ENCODE data around the gene CCDC34.

The CCDC34 gene, protein sequence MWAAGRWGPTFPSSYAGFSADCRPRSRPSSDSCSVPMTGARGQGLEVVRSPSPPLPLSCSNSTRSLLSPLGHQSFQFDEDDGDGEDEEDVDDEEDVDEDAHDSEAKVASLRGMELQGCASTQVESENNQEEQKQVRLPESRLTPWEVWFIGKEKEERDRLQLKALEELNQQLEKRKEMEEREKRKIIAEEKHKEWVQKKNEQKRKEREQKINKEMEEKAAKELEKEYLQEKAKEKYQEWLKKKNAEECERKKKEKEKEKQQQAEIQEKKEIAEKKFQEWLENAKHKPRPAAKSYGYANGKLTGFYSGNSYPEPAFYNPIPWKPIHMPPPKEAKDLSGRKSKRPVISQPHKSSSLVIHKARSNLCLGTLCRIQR

DNA sequence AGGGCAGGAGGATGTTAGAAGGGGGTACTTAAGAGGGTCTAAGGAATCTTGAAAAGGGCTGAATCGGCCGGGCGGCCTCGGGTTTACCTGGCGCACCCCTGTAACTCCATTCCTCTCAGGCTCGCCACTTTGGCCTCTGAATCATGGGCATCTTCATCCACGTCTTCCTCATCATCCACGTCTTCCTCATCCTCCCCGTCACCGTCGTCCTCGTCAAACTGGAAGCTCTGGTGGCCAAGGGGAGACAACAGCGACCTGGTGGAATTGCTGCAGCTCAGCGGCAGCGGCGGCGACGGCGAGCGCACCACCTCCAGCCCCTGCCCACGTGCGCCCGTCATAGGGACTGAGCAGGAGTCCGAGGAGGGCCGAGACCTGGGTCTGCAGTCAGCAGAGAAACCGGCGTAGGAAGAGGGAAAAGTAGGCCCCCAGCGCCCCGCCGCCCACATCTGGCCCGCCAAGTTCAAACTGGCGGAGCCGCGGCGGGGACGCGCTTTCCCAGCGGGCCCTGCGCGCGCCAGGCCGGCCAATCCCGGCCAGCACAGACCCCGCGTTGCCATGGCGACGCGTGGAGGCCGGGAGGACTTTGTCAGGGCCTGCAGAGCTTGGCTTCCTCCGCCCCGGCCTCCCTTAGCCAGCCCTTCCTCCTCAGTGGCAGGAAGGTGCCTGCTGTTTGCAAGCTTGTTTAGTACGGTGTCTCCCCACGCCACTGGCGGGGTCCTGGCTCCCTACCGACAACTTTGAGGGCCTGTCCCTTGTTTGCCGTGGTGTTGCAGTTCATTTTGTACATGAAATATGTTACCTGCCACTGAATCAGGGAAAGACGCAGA, at the start of gene CCDC34:
TSS of gene CCDC34 (minus strand) at position 467 of the 827 bp plus-strand sequence. CDS start at position 446, 21 bp downstream.
- peak; percentile 91 for DNase-seq

DNA sequence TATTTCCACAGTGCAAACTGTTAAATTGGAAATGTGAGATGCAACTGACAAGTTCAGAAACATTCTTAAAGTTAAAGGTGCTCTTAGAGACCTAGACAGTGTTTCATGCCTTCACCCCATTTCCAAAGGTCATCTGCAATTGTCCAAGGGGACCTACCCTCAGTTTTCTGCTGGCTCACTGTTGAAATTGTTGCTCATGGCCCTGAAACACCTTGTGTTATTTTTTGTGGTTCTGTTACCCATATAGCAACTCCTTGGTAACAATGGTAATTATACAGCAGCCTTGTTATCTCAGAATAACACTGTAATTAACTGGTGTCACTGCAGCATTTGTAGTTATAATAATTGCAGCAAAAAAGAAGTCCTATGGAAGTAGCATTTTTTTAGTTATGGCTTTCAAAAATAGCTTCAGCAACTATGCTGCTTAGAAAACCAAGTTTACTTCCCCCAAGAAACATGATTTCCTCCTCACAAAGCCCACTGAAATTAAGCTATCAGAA, 49.2 kb upstream of the CCDC34 start:
- DNase-seq: no peak

DNA sequence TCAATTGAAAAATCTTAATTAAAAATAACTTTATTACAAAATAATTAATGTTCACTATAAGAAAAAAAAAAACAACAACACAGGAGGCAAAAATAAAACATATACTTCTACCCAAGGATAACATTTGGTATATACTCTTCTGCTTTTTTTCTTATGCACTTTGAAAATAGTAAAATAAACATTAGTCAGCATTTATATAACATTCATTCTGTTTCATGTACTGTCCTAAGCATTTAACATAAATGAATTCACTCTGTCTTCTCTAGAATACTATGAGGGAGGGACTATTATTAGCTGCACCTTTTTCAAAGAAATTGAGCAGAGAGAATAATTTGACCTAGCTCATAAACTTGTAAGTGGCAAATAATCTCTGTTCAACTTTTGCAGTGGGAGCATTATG, 48.3 kb upstream of the CCDC34 start:
- DNase-seq: no peak

DNA sequence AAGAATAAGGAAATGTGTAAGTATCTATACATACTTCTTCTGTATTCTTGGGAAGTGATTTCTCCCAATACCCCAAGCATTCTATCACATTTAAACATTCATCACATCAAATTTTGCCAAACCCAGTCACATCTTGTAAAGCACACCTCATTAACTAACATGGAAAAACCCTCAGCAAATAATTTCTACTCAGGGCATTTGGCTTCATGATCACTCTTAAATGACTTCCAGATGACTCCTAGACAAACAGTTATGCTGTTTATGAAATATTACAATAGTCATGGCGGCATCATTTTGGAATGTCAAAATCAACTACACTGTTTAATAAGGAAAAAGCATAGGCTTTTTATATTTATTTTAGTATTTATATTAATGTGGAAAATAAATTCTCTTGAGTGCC, 47.3 kb upstream of the CCDC34 start:
- DNase-seq: no peak

DNA sequence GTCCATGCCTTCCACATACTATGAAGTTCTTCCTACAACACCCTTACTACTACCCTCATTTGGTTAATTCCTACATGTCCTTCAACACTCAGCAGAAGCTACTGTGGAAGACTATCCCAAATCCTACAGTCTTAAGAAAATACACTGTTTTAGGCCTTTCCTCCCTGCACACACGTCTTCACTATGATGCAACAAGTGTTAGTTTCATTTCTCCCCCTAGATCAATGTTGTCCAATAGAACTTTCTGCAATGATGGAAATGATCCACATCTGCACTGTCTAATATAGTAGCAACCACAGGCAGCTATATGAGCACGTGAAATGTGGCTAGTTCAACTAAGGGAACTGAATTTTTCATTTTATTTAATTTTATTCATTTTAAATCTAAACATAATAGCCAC, 46.7 kb upstream of the CCDC34 start:
- DNase-seq: no peak

DNA sequence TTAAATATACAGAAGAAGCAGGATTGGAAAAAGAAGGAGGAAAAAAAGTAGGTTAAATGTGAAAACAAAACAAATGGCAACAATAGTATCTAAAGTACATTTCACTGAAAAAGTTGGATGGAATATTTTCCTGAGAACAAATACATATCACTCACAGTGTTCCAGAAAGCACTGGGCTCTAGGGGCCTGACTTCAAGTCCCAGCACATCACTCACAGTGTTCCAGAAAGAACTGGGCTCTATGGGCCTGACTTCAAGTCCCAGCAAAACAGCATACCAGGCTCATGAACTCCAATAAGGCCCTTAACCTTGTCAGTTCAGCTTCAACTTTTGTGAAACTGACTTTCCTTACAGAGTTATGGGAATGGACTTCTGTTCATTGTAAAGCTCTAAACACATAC, 46.0 kb upstream of the CCDC34 start:
- no peak for DNase-seq

DNA sequence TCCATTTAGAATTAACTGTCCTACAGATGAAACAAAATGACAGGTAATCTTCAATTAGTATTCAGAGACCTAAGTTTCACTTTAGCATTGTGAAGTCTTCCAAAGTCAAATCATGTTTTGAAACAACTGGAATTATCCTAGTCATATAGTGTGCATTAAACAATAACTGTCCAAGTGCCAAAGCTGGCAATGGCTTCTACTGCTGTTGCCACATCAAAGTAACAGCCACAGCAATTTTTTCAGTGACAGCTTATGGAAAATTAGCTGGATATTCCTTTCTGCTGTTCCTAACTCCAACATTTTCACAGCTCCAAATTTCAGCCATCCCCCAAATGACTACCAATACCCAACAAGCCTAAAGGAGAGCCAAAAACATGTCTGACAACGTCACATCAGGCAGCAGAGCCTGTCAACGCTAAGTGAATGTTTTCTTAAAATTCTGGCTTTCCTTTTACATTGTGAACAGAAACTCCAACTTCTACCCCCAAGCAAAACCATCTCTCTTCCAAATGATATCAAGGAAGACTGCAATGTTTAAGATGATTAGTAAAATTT, 45.3 kb upstream of the CCDC34 start:
- DNase-seq: no peak

DNA sequence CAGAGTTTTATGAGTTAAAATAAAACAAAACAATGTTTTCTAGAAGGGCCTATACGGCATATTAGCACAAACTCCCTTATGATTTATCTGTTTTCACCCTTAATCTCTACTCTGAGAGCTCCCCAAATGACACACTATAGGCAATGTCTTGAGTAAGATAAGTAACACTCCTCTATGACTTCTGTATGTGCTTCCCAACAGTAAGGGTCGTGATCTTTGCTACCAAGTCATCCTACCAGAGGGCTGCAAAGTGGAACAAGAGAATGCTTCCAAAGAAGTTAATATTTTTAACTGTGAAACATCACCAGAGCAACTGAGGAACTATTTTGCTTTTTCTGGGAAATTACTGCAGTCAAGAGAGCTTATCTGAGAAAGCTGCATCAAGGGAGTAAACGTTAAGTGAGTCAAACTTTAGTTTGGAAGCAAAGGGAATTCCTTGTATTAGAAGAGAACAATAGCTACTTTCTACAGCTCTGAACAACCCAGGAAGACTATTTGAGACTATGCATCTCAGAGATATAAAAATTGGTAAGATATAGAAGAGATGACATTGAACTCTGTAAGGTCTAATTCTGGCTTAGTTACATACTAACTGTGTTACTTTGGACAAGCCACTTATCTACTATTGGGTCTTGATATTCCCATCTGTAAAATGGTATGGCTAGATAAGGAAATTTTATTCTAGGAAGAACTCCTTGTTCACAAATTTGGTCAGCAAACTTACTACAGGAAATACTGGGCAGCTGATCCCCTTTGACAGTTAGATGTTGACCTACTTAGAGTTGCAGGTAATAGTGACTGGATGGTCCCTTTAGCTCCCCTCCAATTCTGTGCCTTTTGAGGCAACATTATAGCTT, 43.7 kb upstream of the CCDC34 start:
- no peak for DNase-seq

DNA sequence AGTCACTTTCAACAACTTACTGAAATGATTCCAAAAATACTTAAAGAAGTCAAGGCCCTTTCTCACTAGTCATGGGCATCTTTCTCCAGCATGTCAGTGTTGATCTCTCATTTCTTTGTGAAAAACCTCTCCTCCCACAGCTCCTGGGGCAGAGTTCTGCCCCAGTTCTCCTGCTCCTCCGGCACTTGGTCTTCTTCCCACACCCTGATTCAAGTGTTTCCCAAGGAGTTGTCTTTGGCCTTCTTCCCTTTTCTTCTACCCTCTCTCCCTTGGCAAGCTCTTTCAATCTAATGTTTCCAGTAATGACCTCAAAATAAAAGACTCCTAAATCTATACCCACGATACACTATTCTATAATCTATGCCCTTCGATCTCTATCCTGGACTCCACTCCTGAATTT, 42.1 kb upstream of the CCDC34 start:
- no peak for DNase-seq

DNA sequence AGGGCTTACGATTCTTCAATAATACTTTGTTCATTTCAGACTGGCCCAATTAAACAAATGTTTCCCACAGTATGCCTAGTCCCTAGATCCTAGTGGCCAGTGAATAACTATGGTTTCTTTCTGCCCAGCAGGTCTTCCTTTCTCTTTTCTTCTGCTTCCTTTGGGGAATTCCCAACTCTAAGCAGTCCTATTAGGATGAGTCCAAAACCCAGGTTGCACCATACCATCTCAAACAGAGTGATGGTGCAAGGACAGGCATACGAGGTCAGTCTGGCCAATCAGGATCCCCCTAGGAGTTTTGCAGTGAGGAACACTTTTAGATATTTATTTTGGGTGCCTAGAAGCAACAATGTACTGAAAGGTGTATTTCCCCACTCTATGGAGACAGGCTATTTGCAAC, 41.4 kb upstream of the CCDC34 start:
- DNase-seq: no peak

DNA sequence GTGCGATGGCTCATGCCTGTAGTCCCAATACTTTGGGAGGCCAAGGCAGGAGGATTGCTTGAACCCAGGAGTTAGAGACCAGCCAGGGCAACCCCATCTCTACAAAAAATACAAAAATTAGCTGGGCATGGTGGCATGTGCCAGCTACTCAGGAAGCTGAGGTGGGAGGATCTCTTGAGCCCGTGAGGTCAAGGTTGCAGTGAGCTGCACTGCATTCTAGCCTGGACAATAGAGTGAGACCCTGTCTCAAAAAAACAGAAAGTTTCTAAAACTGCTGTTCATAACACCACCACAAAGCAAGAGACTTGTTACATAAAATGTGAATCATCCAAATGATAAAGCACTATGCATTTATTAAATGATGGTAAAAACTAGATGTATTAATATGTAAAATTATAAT, 40.2 kb upstream of the CCDC34 start:
- DNase-seq: no peak

DNA sequence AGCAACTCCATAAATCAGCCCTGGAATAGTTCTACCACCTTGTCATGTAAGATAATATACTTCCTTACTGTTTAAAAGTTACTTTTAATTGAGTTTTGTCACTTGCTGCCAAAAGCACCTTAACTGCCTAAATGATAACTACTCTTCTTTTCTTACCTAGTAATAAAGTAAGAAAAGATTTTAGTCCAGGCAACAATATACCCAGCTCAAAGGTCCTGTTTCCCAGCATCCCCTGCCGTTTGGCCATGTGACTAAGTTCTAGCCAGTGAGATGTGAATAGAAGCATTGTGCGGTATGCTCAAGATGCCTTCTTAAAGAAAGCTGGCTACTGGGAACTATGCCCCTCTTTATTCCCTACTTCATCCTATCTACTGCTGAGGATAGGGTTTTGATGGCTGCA, 39.4 kb upstream of the CCDC34 start:
- no peak for DNase-seq

DNA sequence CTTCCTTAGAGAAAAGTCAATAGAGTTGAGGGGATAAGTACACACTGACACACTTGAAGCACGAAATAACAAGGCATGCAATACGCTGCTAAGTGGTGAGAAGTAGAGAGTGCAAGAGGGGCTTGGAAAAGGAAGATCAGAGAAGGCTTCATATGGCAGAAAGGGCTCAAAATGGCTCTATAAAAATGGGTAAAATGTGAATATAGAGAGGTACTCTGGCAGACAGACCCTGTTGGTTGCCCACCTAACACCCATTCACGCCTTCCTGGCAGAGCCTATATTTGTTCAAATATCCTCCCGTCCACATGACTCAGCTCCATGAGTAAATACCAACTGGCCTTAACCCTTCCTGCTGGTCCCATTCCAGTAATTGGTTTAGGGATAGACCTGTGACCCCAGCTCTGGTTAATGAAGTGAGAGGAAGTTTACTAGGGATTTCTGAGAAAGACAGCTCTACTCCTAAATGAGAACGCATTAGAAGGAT, 38.9 kb upstream of the CCDC34 start:
- no peak for DNase-seq

DNA sequence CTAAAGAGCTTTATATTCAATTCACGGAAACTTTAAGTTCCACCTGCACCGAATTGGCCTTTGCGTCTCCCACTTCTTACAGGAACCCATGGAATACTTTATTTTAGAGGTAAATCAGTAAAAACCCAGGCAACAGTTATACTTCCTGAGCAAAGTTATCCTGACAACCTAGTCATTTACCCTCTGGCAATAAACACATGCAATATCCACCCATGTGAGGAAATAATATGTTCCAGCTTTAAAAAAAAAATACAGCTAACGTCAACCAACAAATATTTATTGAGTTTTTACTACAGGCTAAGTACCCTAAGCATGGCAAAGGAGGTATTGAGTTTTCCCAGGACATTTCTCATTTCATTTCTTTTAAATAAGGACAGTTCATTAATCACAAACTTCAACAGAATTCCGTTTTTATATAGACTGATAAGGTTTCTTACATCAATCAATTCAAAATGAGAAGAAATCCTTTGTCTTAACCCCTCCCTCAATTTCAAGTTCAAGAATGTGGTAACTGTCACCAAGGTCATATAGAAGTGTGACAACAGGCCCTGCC, 38.3 kb upstream of the CCDC34 start:
- no peak for DNase-seq

DNA sequence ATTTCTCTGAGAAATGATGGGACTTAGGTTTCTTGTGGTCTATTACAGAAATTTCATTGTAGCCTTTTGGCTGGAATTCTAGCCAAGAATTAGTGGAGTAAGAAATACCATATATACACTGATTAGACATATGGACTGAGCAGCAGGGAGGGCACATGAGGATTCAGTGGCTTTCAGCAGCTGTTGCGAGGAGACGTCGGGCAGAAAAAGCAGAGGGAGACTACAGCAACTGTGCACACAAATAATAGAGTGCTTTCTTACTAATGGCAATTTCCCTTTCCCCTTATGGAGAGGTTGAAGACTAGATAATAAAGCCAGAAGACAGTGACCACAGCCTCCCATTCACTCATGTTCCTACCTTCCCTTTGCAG, 35.4 kb upstream of the CCDC34 start:
- DNase-seq: no peak

DNA sequence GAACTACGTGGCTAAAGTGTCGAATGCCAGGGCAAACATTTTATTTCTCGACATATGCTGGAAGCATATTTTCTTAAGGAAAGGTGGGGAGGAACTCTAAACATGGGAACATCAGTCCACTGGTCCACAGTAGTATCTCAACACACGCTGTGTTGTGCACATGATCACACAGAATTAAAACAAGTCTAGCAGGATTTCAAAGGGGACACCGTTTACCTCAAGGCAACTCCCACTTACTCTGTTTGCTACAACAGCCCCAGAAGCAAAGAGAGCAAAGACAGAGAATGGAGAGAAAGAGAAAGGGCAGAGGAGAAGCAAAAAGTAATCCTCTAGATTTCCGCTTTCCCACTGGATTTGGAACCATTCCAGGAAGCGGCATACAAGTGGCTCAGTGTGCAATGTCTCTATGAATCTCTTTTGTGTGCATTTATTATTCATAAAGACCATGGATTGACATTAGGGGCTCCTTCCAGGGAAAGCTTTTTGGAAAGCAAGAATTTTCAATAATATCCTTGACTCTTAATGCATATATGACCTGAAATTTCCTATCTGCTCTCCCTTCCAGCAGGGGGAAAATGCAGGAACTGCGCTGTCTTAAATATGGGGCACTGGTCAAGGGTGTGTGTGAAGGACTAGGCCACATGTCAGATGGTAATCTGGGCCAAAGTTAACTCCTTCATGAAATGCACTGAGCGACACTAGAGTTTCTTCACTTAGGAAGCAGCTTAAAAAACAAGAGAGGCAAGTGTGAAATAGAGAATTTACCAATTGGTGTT, 34.8 kb upstream of the CCDC34 start:
- no peak for DNase-seq

DNA sequence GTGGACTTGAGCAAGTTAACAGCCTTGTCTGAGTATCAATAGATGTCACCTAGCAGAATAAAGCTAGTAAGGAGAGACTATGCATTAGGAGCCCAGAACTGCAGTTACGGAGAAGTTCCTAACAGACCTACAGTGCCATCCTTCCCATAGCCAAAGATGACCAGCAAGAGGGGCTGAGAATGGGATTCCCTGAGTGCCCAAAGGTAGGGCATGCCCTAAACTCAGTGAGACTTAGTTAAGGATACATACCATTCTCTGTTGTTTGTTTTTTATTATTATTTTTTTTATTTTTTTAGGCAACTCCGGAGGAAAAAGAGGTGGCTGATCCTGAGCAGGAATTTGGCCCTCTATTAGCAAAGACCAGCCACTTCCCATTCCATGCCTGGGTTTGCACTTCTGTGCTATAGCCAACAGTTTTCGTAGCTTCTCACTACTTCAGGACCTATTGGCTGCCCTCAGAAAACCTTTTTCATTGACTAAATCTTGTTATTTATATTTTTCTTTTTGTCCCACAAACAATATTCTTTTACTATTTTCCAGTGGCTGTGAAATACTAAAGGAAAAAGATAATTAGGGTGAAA, 33.3 kb upstream of the CCDC34 start:
- DNase-seq: no peak

DNA sequence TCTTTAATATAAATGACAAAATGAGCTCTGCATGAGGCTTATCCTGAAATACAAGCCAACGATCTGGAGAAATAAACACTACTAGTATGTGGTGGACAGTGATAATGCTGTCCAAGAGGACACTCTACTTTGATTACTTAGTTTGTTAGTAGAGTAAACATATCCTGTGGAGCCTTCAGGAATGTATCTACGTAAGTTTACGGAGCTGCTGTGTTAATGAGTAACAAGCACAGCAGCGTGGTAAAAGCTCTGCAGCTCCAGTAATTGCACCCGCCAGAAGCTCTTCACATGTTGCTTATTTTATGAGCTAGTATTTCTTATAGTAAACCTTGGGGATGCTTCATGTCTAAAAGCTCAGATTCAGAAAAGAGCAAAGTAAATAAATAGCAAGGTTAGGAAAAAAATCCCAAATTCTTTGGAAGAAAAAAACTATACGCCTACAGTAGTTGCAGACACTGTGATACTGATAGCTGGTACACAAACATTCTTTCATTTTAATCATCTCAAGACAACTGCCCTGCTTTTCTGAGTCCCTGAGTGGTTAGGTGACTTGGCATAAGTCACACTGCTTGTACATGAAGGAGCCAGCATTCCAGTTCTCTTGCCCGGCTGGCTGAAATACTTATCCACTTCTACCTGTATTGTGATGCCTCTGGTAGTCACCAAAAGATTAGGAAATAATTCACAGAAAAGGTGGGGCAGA, 32.7 kb upstream of the CCDC34 start:
- no peak for DNase-seq

DNA sequence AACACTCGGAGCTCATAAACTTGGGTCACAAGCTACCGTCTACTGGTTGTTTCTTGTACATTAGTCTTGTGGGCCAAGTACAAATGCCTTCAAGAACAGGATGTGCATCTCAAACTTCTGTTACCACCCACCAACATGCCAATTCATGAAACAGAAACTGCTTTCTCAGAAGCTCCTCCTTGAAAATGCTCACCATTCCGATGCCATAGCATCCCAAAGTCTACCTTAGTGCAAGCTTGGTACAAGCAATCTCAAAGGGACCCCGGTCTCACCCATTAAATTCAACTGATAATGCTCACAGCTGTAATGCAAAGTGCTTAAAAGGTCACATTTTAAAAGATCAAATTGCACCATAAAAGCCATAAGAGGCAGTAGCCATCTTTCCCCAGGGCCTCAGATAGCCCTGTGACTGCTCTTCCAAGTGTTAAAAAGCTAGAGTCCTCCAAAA, 31.8 kb upstream of the CCDC34 start:
- no peak for DNase-seq

Measured in CD4-positive, alpha-beta T cell treated with Interleukin-15 for 1 hour (primary cell).